Spleen (tissue), 11 donors: ENCODE measurements around the gene KLLN. TPM values are rescaled to one million over a fixed set of nuclear protein-coding genes. Genes with fewer than 3 reads are reported as not detected.

Source experiments
- DNase-seq: peaks from one replicate; pipeline ENCODE4 v3.0.0-alpha.2; 2020
- H3K27ac ChIP-seq, 8 donors: fragments of 200-600 bp; sonication (generic) in 7 of 8; 1 replicate in 4 of 8; 2 replicates in 4 of 8; pipeline versions ENCODE4 v1.5.0 to v1.8.0; 2016 to 2021; ENCODE audit warnings: inconsistent platforms in 4 of 8, mild to moderate bottlenecking in 4 of 8, moderate library complexity in 1 of 8
- H3K27me3 ChIP-seq, 7 donors: fragments of 200-600 bp; sonication (generic) in 6 of 7; replicated peaks in 1 of 7; 1 replicate in 4 of 7; 2 replicates in 3 of 7; pipeline versions ENCODE4 v1.5.0 to v1.8.0; 2016 to 2021; ENCODE audit warnings: inconsistent platforms in 3 of 7, mild to moderate bottlenecking in 1 of 7
- H3K36me3 ChIP-seq, 6 donors: fragments of 200-600 bp; sonication (generic) in 5 of 6; 1 replicate in 4 of 6; 2 replicates in 2 of 6; pipeline versions ENCODE4 v1.5.0 to v1.8.0; 2016 to 2021; ENCODE audit warnings: inconsistent platforms in 2 of 6
- H3K4me1 ChIP-seq, 6 donors: fragments of 200-600 bp; sonication (generic) in 5 of 6; 1 replicate in 3 of 6; 2 replicates in 3 of 6; pipeline versions ENCODE4 v1.5.0 to v1.8.0; 2016 to 2021; ENCODE audit warnings: inconsistent platforms in 3 of 6
- H3K4me3 ChIP-seq, 8 donors: fragments of 200-600 bp; sonication (generic) in 7 of 8; 1 replicate in 4 of 8; 2 replicates in 4 of 8; pipeline versions ENCODE4 v1.5.0 to v1.8.0; 2016 to 2021; ENCODE audit warnings: inconsistent platforms in 4 of 8, mild to moderate bottlenecking in 4 of 8, moderate library complexity in 2 of 8
- H3K9me3 ChIP-seq, 8 donors: fragments of 200-600 bp; sonication (generic) in 7 of 8; 1 replicate in 4 of 8; 2 replicates in 4 of 8; pipeline versions ENCODE4 v1.5.0 to v1.8.0; 2016 to 2021; ENCODE audit warnings: inconsistent platforms in 4 of 8
- CTCF ChIP-seq, 11 experiments: fragments of 200-600 bp in 7 of 11; fragments of 450-650 bp in 4 of 11; sonication (generic) in 4 of 11; IDR thresholded peaks in 8 of 11; conservative IDR thresholded peaks in 3 of 11; 1 replicate in 7 of 11; 2 replicates in 4 of 11; pipeline versions ENCODE4 v1.4.0 to v1.8.0; 2016 to 2021; ENCODE audit warnings: antibody characterized with exemption in 11 of 11, inconsistent platforms in 4 of 11, mild to moderate bottlenecking in 1 of 11
- POLR2A ChIP-seq, 3 donors: fragments of 450-650 bp; IDR thresholded peaks; one replicate each; pipeline ENCODE4 v1.5.1; 2017; ENCODE audit warnings: antibody characterized with exemption in 3 of 3, mild to moderate bottlenecking in 1 of 3
- POLR2AphosphoS5 ChIP-seq, 3 donors: sonication (generic); formaldehyde crosslinking; IDR thresholded peaks; one replicate each; pipeline ENCODE4 v1.5.1; 2017; ENCODE audit warnings: antibody characterized with exemption in 3 of 3
- WGBS, 5 donors: extraction: QIAGEN DNeasy Blood & Tissue Kit in 3 of 5; methylation state at CpG; one replicate each; pipeline versions ENCODE4 v1.1.5 to v1.1.7; 2013 to 2018; 5-methylcytosine and 5-hydroxymethylcytosine counted together
- intact Hi-C: fragments of 100-400 bp; cut with DNase I; formaldehyde crosslinking; loops from one replicate; pipeline ENCODE4 v1.15.0; 2023; ENCODE audit warnings: low total_unique reads
- polyA plus RNA-seq, 3 donors: library from polyadenylated mRNA; stranded (reverse); fragments of 200-250 nt; gene quantifications; one replicate each; pipeline ENCODE4 v1.2.1, GENCODE V29; 2013
- total RNA-seq, 7 donors: library from RNA; depleted of rRNA in 3 of 7; stranded (reverse); fragments of >200 nt in 3 of 7; fragmentation: NEBNext Ultra II Directional in 4 of 7; extraction: Animal tissue kit (Norgen Biotek cat#: 25700) in 4 of 7; gene quantifications; one replicate each; pipeline versions ENCODE4 v1.1.0 to v1.2.1, GENCODE V29; 2016 to 2021
- donor health status: healthy with polysubstance abuse.
- donor health status: DM: no; HTN: no; CAD: no; lungs with moderate emphysema.
- donor health status: DM: no; HTN: no; CAD: no.
- donor health status: Bipolar disorder and iron deficiency.
- donor health status: healthy.
- donor health status: DM: no; HTN: no; CAD: no.
- donor health status: DM: yes; HTN: yes; CAD: no.

KLLN gene
- total and polyA plus RNA-seq, 10 donors = 0.52 to 2.2 (median 0.99) TPM

- 92 to 100% (median 98%) methylated on average over 1 of the region's 1 CpG for WGBS, 5 donors
- Histone ChIP-seq H3K4me3 (no peak overlapping the region), H3K27ac (no peak overlapping the region), H3K9me3 (no peaks in the 10 kb centered on the region), H3K4me1 (peaks cover 0 to 6% (median 0%) of the 10 kb centered on the region in 6 donors), H3K27me3 (no peaks in the 10 kb centered on the region), H3K36me3 (no peaks in the 10 kb centered on the region)
- no peak for DNase-seq
- intact Hi-C loops = no loop called here
- TF ChIP-seq CTCF (IDR thresholded peaks at IDR 0.05 in 8 of 11, conservative IDR thresholded peaks at IDR 0.05 in 3 of 11) (no peak), POLR2AphosphoS5 (IDR thresholded peaks at IDR 0.05) (no peak), POLR2A (IDR thresholded peaks at IDR 0.05) (no peak)
Observed at GRCh38 chr10:87842220-87842641, 21.1 kb downstream of the KLLN start.

GRCh38 chr10:87841186-87841585, 22.1 kb downstream of the KLLN start:
- TF ChIP-seq POLR2AphosphoS5 (IDR thresholded peaks at IDR 0.05) (no peak), CTCF (IDR thresholded peaks at IDR 0.05 in 8 of 11, conservative IDR thresholded peaks at IDR 0.05 in 3 of 11) (no peak), POLR2A (IDR thresholded peaks at IDR 0.05) (no peak)
- H3K27ac ChIP-seq = no peak overlapping the region
- 95 to 98% (median 96%) methylated on average over 3 of the region's 3 CpGs for WGBS, 5 donors
- no peak overlapping the region for H3K4me3 ChIP-seq
- H3K4me1 ChIP-seq = peaks cover 0 to 6% (median 0%) of the 10 kb centered on the region in 6 donors
- no peaks in the 10 kb centered on the region for H3K36me3 ChIP-seq
- no peaks in the 10 kb centered on the region for H3K27me3 ChIP-seq
- intact Hi-C loops = no loop called here
- DNase-seq = no peak
- H3K9me3 ChIP-seq = no peaks in the 10 kb centered on the region

- no peak for DNase-seq
- Histone ChIP-seq H3K9me3 (no peaks in the 10 kb centered on the region), H3K27ac (no peak overlapping the region), H3K36me3 (no peaks in the 10 kb centered on the region), H3K27me3 (no peaks in the 10 kb centered on the region), H3K4me1 (peaks cover 0 to 6% (median 0%) of the 10 kb centered on the region in 6 donors), H3K4me3 (no peak overlapping the region)
- TF ChIP-seq POLR2AphosphoS5 (IDR thresholded peaks at IDR 0.05) = no peak
- TF ChIP-seq POLR2A (IDR thresholded peaks at IDR 0.05) = no peak
- TF ChIP-seq CTCF (IDR thresholded peaks at IDR 0.05 in 8 of 11, conservative IDR thresholded peaks at IDR 0.05 in 3 of 11) = no peak
- WGBS, 5 donors = 75 to 100% (median 85%) methylated on average over 2 of the region's 2 CpGs
- intact Hi-C loops = no loop called here
Observed at GRCh38 chr10:87838650-87839049, 24.7 kb downstream of the KLLN start.

GRCh38 chr10:87837445-87837844, 25.9 kb downstream of the KLLN start:
- Histone ChIP-seq H3K27ac (no peak overlapping the region), H3K9me3 (no peaks in the 10 kb centered on the region), H3K27me3 (no peaks in the 10 kb centered on the region), H3K36me3 (no peaks in the 10 kb centered on the region), H3K4me1 (peaks cover 0 to 6% (median 0%) of the 10 kb centered on the region in 6 donors), H3K4me3 (no peak overlapping the region)
- intact Hi-C loops = no loop called here
- DNase-seq = no peak
- no peak for TF ChIP-seq POLR2A (IDR thresholded peaks at IDR 0.05)
- TF ChIP-seq POLR2AphosphoS5 (IDR thresholded peaks at IDR 0.05) = no peak
- no peak for TF ChIP-seq CTCF (IDR thresholded peaks at IDR 0.05 in 8 of 11, conservative IDR thresholded peaks at IDR 0.05 in 3 of 11)
